NCI-H2196 (cell line): ENCODE data around the gene TMCC2.
"Not testable (repeated sequence)": the region's sequence is repeated elsewhere in the genome, so short reads cannot be mapped to it uniquely, and the experiment has no call there.

ENCODE experiments used
- DNase-seq: peaks from one replicate; lab custom pipeline; 2025; ENCODE audit not compliant: unreplicated experiment; lab: John Stamatoyannopoulos, UW

The TMCC2 gene

DNA sequence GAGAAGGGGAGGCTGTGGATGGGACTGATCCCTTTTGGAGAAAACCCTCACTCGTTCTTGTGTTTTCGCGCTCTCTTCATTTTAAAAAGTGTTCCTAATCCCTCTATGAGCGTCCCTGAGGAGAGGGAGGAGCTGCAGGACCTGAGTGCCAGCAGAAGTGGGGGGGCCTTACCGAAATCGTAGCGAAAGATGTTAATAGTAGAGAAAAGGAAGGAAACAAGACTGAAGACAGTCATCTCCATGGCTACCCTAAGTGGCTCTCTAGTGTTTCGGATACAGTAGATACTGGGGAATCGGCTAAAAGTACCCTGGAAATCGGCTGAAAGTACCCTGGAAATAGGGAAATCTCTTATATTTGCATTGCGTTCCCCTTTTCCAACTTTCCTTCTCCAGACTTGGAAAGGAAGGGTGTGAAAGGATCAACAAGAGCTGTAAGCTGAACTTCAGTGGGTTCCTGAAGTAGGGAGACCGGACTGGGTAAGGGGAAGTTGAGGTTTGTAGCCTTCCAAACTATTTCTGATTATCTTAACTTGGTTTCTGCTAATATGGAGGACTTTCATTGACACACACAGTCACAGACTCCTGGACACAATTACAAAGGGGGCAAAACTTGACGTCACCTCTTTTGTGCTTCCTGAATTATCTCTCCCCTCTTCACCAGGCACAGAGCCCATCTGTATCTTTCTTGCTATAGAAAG is 15.8 kb upstream of the TMCC2 start:
- no peak for DNase-seq

DNA sequence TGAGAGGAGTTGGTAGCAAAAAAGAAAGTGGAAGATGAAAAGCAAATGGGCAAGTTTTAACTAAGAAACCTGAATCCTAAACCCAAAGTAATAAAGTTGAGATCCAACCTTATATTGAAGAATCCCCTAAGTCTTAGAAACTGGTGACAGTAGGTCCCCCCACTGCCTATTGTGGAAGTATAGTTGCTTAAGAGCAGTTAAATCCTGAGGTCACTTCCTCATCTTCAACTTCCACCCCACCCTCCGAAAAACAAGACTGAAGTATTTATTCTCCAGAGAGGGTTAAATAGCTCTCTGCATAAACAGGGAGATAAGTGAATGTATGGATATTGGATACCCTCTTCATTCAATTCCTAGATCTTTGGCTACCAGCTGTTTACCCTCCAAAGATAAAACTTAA is 13.0 kb upstream of the TMCC2 start:
- DNase-seq: no peak

DNA sequence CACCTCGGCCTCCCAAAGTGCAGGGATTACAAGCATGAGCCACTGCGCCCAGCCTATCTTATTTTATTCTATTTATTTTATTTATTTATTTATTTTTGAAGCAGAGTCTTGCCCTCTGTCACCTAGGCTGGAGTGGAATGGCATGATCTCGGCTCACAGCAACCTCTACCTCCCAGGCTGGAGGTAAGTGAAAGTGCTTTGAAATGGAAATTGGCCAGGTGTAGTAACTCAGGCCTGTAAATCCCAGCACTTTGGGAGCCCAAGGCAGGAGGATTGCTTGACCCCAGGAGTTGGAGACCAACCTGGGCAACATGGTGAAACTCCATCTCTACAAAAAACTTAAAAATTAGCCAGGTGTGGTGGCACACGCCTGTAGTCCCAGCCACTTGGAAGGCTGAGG is 11.2 kb upstream of the TMCC2 start:
- no peak for DNase-seq

DNA sequence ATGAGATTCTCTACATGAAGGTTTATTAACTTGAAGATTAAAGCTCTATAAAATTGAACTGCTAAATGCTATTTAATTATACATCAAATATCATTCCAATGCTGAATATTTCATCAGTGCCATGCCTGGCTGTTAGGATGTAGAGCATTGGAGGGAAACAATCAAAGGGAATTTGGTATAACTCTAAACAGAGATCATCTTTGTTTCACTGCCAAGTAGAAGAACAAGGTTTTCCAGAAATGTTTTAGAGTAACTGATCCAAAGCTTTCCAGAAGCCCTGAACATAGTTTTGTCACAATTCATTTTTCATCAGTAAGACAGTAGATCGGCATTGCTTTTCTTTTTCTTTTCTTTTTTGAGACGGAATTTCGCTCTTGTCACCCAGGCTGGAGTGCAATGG is 10.3 kb upstream of the TMCC2 start:
- DNase-seq: no peak

DNA sequence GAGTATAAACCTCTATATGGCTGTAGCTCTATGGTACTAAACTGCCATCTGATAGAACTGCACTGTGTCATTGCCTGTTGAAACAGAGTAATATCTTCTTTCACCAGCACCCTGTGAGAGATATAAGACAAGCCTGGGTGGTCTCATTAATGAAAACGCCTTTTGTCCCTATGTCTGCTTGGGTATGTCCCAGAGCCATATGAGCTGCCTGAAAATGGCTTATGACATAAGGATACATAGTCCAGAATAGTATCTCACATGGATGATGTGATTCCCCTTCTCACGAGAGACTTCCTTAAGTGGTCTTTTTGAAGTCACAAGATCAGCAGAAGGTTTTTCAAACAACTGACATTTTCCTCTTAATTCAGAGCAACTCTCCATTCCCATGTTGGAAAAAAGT is 7.3 kb upstream of the TMCC2 start:
- DNase-seq: no peak

DNA sequence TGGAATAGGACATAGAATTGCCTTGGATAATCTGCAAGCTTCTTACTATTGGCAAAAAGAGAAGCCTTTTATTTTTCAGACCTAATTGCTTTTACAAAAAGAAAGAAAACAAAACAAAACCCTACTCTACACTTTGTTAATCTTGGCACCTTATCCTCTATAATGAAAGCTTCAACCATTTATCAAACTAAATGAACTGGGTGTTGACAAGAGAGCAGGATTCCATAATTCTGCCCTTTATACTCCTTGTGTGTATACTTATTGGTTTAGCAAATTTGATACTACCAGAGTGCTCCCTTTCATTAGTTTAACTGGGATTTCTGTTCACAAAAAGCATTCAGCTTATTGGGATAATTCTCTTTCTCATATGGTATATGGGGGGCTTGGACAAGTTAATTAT is 3.0 kb upstream of the TMCC2 start:
- no peak for DNase-seq

DNA sequence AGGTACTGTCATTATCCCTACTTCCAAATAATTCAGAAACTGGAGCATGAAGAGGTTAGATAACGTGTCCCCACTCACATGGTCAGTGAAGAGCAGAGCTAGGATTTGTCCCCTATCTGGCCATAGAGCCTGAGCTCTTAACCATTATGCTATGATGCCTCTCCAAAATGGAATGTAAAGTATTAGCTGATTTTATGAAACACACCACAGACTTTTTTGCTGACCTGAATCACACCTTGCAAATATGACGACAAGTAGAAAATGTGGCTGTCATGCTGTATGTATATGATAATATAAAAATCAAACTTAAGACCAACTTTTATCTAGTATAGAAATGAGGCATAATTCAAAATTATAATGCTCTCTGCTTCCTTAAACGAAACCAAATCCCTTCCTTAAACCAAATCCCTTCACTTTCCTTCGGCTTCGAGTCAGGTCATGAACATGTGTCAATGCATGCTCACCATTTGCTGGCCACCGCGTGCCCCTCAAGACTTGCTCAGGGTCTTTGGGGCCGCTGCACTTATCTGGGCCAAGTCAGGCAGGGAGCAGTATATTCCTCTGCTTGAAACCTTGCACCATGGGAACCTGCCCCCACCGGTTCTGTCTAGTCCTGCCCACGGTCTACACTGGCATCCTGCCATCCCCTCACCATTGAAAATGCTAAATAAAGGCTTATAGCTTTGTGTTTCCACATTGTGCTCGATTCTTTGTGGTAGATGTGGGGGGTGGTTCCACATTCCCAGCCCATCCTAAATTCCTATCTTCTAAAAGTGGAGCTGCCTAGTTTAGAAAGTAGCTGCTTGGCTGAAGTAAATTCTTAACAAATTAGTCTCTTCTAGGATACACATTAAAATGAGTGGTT is 1.6 kb upstream of the TMCC2 start:
- DNase-seq: peak; percentile 17

DNA sequence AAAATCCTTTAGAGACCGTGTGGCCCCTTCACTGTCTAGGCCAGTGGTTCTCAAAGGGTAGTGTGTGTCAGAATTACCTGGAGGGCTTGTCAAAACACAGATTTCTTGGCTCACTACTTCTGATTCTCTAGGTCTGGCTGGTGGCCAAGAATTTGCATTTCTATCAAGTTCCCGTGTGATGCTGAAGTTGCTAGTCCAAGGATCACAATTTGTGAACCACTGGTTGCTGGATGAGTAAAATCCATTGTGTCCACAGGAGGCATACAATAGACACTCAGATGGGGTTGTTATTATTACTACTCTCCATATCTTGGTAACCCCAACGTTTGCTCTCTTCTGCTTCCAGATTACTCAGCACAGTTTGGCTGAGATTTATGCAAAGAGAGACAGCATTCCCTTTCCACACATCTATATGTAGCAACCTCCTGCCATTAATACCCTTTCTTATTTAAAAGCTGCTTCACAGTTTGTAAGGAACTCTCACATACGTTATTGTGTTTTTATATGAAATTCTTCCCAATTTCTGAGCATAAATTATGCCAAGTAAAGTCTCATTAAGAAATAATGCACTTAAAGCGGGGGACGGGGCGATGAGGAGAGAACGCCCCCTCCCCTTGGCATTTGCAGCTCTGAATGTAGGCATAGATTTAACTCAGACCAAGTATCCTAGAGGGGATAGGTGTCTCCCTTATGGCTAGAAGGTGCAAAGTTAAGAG is 720 bp upstream of the TMCC2 start:
- DNase-seq: peak; percentile 16

DNA sequence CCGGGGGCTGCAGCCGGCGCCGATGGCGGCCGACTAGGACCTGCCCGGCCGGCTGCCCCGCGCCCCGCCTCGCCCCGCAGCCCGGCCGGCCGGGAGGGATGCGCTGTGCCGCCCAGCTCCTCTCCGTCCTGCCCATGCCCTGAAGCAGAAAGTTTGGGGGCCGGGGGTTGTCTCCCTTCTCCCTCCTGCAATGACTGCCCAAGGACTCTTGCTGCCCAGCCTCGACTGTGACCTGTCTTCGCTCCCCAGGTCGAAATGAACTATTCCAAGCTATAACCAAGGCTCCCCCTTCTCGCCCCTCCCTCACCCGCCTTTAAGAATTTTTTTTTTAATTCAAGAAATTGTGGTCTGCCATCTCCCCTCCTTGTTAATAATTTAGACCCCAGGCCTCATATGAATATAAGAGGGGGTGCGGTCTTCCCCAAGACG is 361 bp downstream of the TMCC2 start:
- no peak for DNase-seq

DNA sequence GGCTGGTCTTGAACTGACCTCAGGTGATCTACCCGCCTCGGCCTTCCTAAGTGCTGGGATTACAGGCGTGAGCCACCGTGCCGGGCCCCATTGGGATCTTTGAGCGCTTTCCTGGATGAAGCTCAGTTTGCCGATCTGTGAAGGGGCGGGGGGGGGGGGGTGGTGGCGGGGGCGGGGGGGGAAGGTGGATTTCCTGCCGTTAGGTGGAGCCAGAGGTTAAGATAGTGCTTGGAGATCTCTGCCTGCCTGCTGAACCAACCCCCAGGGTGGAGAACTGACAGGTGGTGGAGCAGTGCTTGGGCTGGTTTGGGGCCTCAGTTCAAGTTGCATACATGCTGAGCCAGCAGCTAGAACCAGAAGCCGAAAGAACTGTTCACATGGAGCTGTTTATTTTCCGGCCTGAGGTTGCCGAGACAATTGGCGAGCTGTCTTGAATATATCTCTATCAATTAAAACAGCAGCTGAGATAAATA is 1.7 kb downstream of the TMCC2 start:
- peak; percentile 82 for DNase-seq

DNA sequence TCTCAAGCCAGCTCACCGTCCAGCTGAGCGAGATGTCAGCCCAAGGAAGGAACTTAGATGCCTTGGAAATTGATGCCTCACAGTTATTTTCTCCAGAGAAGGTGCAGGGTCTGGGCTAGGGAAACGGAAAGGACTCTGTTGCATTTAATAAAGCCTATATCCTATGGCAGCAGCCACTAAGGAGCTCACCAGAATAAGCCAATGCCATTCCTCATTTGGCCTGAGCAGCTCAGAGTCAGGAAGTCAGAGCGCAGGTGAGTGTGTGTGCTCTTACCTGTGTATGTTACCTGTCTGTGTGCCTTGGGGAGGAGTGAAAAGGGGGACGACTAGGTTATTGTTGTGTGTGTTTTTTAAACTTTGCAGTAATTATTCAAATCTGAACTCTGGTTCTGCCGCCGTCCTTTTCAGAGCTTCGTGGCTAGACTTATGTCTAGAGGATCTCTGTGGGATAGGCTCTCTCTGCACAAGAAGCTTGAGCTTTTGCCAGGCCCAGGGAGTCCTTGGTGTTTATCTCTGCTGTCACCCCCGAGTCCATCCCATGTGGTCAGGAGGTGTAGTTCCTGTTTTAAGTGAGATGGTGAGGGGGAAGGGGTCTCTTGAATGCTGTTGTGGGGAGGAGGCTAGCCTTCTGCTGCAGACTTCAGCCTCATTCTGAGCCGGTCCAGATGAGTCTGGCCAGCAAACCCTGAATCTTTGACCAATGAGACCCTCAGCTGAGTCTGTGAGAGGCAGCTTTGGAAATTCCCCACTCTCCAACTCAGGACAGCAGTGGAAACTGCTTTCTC is 2.4 kb downstream of the TMCC2 start:
- peak; percentile 42 for DNase-seq

DNA sequence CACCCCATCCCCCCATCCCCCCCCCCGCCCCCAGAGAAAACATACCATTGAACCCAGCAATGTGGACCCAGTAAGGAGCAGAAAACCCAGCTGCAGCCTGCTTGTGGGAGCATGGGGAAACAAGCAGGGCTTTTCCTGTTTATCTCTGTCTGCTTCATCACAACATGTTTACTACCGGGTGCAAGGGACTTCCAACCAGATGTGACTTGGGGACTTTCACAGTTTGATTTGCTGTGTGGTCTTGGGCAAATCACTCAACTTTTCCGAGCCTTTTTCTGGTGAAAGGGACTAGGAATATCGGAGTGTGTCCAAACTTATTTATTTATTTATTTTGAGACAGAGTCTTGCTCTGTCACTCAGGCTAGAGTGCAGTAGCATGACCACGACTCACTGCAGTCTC is 3.2 kb downstream of the TMCC2 start:
- DNase-seq: no peak

DNA sequence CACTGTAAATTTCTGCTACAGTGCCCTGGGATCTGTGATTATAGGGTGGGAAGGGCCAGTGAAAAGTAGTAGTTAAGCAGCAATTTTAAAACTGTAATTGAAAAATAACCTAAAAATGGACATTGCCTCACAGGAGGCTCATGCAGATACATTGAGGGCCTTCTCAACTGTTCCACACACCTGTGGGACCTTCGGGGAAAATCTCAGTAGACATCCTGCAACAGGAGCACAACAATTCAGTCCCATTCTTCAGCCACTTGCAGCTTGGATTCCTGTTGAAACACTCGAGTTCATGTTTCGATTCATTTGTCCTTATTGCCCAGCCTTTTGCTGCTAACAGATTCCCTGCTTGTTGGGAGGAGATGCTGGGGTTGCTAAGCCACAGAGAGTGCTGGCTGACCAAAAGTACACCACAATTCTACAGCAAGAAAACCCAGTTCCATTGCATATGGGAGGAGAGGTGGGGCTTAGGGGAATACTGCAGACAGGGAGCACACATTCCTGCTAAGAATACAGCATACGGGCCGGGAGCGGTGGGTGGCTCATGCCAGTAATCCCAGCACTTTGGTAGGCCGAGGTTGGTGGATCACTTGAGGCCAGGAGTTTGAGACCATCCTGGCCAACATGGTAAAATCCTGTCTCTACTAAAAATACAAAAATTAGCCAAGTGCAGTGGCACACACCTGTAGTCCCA is 4.5 kb downstream of the TMCC2 start:
- DNase-seq: no peak

DNA sequence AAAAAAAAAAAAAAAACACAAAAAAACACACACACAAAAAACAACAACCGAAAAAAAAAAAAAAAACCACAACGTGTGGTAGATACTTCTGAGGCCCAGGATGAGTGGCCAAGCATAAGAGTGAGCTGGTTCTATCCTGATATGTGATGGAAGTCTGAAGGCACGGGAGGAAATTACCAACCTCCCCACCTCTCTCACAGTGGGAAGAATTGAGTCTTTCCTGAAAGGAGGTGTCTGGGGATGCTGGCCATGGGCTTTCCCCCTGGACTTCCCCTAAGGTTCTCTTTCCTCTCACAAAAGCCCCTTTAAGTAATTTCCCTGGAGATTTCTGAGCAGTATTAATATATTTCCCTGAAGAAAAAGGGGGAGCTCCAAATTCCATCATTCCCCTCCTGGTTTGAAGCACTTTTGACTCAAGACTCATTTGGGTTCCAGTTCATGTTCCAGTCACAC is 5.2 kb downstream of the TMCC2 start:
- DNase-seq: no peak

DNA sequence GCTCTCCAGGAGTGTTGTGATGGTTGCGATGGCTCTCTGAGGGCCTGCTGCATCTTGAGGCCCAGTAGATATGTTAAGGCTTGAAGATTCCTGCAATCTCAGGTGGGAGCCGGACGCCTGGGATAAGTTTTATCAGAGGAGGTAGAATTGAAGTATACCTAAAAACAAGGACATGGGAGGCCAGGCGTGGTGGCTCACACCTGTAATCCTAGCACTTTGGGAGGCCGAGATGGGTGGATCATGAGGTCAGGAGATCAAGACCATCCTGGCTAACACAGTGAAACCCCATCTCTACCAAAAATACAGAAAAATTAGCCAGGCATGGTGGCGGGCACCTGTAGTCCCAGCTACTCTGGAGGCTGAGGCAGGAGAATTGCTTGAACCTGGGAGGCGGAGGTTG is 6.2 kb downstream of the TMCC2 start:
- not testable (repeated sequence) for DNase-seq

DNA sequence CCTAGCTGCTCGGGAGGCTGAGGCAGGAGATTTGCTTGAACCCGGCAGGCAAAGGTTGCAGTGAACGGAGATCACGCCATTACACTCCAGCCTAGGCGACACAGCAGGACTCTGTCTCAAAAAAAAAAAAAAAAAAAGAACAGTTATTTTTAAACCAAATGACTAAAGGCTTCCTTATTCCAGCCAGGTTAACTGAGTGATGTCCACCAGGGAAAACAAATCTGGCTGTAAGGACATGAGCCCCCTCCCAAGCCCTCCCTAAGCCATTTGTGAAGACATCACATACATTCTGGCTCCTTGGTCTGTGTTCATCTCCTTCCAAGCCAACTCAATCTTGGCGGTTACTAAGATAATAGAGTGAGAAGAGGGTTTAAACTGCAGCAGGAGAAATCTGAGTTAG is 8.2 kb downstream of the TMCC2 start:
- no peak for DNase-seq

DNA sequence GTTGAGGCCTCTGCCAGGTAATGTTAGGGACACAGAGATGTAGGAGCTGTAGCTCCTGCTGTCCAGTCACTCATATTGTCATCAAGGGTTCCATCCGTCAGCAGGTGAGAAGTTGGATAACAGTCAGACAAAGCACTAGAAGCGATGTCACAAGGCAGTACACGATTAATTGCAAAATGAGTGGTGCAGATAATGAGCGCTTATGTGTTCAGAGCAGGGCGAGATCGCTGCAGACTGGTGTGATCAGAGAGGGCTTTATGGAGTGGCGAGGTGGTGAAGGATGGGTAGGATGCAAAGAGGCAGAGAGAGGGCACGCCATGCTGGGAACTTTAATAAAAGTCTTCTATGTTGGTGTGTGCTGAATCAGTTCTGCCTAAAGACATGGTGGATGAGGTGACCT is 8.8 kb downstream of the TMCC2 start:
- DNase-seq: no peak

DNA sequence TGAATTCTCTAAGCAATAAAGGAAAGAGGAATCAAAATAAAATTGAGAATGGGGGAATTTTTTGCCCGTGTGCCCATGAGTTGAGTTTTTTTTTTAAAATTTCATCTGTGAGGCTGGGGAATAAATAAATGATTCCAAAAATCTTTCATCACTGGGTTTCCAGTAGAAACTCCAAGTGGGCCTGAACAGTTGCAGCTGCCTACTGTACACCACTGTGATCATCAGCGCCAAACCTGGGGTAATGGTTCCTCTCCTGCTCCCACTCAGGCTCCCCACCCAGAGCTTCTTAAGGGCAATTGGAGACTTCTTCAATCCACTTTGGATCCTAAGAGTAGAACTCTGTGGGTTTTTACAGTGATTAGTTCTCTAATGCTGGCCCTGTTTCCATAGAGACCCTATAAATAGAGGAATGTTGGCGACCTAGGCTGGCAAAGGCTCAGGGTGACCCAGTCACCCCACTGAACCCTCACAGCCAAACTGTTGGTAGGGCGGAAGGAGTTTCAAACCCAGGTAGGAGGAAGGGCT is 9.3 kb downstream of the TMCC2 start:
- no peak for DNase-seq

DNA sequence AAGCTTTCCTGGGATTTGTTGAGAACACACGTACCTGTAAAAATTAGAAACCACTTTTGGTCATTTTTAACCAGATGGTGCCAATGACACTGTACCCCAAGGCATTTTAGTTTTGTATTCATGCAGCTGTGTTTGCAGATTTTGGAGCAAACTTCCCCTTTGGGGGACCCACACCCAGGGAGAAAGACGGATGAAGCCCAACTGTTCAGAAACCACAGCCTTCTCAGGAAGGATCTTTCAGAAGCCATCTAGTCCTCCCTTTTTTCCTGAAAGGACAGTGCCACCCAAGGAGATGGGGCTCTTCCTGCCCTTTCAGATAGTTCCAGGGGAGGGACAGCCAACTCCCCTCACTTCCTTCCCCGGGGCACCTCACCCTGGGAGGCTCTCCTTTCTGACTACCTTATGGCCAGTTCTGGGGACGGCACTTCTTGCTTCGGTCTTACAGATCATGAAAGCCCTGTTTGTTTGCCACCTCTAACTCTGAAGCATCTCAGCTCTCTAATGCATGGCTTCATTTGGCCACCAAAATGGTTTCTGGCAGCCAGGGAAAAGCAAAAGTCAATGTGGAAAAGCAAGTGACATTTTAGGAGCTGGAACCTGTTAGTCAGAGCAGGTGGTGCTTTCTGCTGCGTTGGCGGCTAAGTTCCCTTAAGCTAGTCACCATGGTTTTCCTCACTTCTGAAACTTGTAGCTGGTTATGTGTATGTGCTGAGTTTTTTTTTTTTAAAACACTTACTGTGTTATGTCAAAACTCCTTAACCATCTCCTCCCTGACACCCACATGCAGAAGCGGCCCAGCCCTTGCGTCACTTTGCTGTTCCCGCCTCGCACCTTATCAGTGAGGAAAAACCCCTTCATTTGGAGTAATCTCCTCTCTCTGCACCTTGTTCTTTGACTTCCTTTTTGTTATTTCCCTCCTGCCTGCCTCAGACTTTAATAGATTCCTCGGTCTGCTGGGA is 10.1 kb downstream of the TMCC2 start:
- DNase-seq: no peak
